COLO829 (cell line): ENCODE results near the gene CRIM1.

ENCODE experiments used
- DNase-seq: peaks from one replicate; pipeline ENCODE4 v3.0.0; 2012; ENCODE audit warnings: low spot score

Gene CRIM1

GRCh38 chr2:36582538-36582937, 227.0 kb downstream of the CRIM1 start:
- DNase-seq, result no peak

GRCh38 chr2:36582951-36583350, 227.4 kb downstream of the CRIM1 start:
- DNase-seq, result no peak

- no peak for DNase-seq
Measured at GRCh38 chr2:36584148-36584794, 228.7 kb downstream of the CRIM1 start.

GRCh38 chr2:36586672-36587071, 231.1 kb downstream of the CRIM1 start:
- no peak for DNase-seq

- no peak for DNase-seq
Measured at GRCh38 chr2:36587101-36587500, 231.5 kb downstream of the CRIM1 start.

- DNase-seq, result no peak
Measured at GRCh38 chr2:36587556-36587955, 232.0 kb downstream of the CRIM1 start.

- DNase-seq, result no peak
Measured at GRCh38 chr2:36589230-36589630, 233.7 kb downstream of the CRIM1 start.

GRCh38 chr2:36594849-36595248, 239.3 kb downstream of the CRIM1 start:
- DNase-seq, result no peak

GRCh38 chr2:36596397-36596796, 240.8 kb downstream of the CRIM1 start:
- no peak for DNase-seq

- DNase-seq, result no peak
Measured at GRCh38 chr2:36597003-36597531, 241.5 kb downstream of the CRIM1 start.

- DNase-seq, result peak; percentile 45
Measured at GRCh38 chr2:36597532-36598377, 242.2 kb downstream of the CRIM1 start, which contains the start of gene FEZ2. TSS of gene FEZ2 (minus strand) at chr2:36598168. CDS start at chr2:36598142, 26 bp downstream.
